Kasumi-1 (cell line): ENCODE measurements around the gene AGBL4.

Source experiments
- DNase-seq, 2 experiments: peaks; one replicate each; lab custom pipeline; 2025; lab: John Stamatoyannopoulos, UW

Gene AGBL4

DNA sequence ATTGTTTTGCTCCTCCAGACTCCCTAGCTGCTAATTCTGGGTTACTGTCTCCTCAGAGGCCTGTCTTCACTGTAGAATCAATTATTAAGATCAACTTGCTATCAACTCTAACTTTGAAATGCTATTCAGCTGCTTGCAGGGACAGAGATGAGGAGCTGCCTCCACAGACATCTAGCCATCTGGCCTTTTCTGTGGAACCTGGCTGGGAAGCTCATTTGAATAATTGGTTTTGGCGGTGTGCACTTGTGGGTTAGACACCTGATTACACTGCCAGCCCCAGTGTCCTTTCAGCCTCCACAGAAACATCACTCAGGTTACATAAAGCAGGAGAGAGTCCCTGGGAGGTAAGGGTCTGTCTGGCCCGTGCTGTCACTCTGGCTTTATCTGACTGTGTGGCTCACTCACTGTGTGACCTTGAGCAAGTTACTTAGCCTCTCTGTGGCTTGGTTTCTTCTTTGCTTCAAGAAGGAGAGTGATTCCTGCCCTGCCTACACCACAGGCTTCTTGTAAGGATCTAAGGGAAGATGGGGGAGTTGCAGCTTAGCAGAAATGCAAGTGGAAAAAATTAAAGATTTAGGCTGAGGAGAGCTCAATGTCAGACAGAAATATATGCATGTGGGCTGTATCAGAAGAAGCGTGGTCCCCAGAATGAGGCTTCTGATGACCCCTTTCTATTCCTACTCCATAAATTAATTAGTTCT, 1378.7 kb downstream of the AGBL4 start:
- no peak for DNase-seq

DNA sequence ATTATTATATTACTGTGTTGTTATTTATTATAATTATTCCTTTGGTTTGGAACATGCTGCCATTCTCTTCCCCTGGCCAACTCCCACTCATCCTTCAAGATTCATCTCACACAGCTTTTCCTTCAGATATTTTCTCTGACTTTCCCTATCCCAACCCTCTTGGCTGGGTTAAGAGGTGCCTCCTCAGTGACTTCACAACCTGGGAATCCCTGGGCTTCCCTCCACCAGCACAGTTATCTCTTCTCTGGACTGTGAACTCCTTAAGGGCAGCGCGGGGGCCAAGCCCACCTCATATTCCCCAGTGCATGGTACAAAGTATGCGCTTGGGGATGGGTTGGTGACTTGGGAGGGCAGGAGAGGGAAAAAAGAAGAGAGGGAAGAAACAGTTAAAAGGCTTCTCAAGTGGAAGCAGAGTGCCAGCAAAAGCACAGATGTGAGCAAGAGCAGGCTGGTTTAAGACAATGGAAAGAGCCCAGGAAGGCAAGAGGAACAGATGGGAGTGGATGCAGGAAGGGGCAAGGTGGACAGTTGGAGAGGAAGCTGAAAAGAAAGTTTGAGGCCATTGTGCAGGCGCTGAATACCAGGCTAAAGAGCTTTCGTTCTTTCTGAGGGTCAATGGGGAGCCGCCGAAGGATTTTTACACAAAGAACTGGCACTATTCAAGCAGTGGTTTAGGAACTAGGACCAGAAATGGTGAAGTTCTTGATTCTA, 1379.4 kb downstream of the AGBL4 start:
- no peak for DNase-seq

DNA sequence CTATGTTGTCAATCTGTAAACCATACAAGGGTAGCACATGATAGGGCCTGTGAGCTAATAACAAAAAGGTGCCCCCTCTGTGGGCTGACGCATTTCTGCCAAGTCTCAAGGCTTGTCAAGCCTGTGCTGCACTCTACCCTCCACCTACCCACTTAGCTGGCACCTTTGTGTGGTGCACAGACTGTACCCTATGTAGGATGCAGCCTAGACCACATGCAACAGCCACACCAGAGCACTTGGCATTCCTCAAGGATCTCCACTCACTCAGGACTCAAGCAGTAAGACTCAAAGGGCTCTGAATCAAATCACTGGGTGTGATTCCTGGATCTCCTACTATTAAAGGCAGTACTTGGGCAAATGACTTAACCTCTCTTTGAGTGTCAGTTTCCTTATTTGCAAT, 1380.6 kb downstream of the AGBL4 start:
- no peak for DNase-seq

- no peak for DNase-seq
Measured at GRCh38 chr1:48640836-48641492, 1382.8 kb downstream of the AGBL4 start.

DNA sequence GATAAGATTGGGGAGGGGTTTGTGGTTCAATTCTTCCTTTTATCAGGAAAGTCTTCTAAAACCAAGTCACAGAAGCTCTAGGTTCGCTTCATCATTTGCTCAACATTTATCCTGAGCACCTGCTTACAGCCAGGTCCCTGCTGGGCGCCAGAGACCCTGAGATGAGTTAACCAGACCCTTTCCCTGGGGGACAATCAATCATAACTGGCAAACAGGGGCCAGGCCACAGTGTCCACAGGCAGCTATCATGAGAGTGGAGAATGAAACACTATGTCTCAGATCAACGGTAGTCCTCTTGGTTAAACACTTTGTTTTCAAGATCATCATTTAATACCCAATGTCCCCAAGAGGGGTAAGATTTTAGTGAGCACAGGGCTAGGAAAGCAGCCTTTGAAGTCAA, 1393.9 kb downstream of the AGBL4 start:
- DNase-seq: no peak

DNA sequence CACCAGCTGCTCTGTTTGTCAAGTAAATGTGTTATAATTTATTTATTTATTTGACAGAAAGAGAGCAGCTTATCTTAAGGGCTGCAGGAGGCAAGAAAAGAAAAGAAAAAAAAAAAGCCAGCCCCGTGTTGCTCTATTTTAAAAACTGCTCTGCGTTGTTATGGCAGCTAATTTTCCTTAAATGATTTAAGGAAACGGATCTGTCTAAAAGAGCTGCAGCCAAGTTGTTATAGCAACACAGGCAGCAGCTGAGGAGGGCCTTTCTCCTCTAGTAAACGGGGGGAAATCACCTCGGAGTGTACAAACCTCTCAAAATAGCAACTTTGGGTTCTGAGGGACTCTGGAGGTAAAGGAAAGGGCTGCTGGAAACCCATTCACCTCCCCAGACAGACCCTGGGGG, 1396.3 kb downstream of the AGBL4 start:
- no peak for DNase-seq

- DNase-seq: no peak
Measured at GRCh38 chr1:48619539-48619938, 1404.2 kb downstream of the AGBL4 start.

DNA sequence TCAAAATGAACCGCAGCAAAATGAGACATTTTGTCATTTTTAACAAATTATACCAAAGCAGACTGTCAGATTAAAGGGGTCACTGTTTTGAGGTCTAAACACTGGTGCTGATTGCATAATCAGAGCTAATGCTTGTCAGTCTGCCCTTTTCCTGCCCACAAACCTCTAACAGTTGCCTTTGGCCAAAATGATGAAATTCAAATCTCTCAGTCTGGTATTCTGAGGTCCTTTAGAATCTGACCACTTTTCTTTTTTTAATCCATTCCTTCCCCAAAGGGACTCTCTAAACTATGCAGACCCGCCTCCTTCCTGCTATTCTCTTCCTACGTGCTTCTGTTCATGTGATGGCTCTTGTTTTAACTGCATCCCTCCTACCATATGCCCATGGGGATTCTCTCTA, 1406.5 kb downstream of the AGBL4 start:
- DNase-seq: no peak

- DNase-seq: no peak
Measured at GRCh38 chr1:48616710-48617109, 1407.0 kb downstream of the AGBL4 start.

GRCh38 chr1:48611841-48612240, 1411.9 kb downstream of the AGBL4 start:
- no peak for DNase-seq

DNA sequence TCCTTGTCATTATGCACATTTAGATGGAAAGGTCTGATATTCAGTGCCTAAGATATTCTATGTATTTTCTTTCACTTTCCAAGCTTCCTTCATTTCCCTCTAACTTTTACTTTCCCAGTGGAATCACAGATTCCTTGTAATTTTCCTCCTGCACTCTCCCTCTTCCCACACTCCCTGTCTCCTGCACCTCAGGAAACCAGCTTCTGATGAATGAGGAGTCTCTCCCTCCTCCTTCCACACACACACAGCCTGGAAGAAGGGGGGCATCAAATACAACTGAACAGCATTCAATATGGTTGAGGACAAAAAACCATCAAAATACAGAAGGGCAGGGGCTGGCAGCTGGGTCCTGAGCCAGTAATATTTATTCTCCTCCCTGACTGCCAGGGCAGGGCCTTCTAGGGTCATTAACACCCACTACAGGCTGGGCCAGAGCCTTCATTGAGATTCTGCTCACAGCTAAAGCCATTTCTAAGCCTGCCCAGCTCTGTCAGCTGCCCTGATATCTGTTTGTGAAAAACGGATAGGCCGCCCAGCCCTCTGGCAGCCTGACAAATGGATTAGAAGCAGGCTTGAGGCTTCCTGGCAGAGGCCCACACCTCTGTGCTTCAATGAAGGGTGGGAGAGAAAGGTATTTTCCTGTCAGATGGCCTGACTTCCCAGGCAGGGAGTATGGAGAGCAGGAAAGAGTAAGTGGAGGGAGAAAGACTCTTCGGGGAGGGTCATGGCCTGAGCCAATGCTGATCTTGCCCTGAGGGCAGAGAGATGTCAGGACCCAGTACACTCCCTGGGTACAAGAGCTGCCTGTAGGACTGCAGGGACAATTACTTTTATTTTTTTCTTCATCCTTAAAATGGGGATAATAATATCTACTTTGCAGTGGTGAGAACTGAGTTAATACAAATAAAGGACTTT, 1412.9 kb downstream of the AGBL4 start:
- no peak for DNase-seq

- no peak for DNase-seq
Measured at GRCh38 chr1:48608882-48609281, 1414.9 kb downstream of the AGBL4 start.

DNA sequence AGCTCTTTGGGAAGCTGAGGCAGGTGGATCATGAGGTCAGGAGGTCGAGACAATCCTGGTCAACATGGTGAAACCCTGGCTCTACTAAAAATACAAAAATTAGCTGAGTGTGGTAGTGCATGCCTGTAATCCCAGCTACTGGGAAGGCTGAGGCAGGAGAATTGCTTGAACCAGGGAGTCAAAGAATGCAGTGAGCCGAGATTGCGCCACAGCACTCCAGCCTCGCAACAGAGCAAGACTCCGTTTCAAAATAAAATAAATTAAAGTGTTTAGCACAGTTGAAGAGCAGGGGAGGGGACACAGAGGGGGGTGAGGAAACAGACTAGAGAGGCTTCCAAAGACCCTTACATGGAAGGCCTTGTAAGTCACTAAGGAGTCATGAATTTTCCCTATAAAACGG, 1420.5 kb downstream of the AGBL4 start:
- DNase-seq: no peak

GRCh38 chr1:48602349-48602748, 1421.4 kb downstream of the AGBL4 start:
- DNase-seq: no peak

DNA sequence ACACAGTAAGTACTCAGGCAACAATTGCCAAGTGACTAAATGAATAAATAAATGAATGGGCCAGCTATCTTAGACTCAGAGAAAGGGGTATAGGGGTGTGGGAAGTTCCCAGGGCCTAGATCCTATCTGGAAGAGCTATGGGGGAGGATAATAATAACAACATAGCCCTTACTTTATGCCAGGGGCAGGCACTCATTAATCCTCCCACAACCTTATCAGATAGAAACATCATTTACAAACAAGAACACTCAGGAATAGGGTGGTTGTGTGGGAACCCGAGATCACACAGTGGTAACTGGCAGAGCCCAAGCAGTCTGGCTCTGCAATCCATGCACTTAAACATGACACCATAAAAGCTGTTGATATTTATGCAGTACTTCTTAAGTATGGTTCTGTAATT, 1423.6 kb downstream of the AGBL4 start:
- DNase-seq: no peak

GRCh38 chr1:48597663-48598062, 1426.1 kb downstream of the AGBL4 start:
- DNase-seq: no peak

GRCh38 chr1:48596046-48596445, 1427.7 kb downstream of the AGBL4 start:
- DNase-seq: no peak

GRCh38 chr1:48595613-48596012, 1428.1 kb downstream of the AGBL4 start:
- DNase-seq: no peak

- no peak for DNase-seq
Measured at GRCh38 chr1:48592330-48592729, 1431.4 kb downstream of the AGBL4 start.

DNA sequence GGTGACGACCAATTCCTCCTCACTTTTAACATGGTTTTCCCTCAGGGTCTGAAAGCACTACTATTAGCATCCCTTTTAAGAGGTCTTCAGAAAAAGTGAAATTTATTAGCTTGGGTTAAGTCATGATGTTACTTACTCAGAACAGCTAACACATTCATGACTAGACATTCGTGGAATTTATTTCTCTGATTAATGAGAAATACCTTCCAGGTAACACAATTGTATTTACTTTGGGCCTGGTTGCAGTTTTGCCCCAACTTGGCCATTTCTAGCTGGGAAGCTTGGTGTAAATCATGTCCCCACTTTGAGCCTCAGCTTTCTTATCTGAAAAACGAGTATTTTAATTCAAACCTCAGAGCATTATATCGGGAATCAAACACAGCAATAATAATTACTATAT, 1432.6 kb downstream of the AGBL4 start:
- DNase-seq: no peak

DNA sequence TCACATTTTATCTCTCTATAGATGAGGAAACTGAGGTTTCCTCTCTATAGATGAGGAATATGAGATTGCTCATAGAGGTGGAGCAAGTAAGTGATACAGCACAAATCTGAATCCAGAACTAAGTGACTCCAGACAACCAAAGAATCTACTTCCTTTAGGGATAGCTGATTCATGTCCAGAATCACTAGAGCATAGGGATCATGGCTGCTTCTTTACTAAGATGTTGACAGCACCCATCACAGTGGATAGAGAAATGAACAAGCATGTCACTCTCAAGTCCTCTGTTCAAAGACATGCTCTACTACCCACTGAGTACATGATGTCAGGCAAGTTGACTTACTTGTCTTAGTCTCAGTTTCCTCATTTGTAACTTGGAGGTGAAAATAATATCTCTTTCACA, 1435.7 kb downstream of the AGBL4 start:
- no peak for DNase-seq

DNA sequence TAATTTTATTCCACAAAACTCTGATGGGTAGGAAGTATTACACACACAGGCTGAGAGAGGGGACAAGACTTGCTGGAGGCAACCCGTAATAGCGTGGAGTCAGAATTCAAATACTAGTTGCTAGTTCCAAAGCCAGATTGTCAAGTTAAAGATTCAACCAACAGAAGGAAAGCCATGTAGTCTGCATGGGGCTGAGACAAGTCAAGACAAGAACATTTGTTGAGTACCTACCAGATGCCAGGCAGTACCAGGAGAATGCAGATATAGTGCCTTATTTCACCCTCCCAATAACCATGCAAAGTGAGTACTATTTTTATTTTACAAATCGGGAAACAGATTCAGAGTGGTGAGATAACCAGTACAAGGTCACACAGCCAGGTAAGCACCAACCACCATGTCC, 1441.3 kb downstream of the AGBL4 start:
- DNase-seq: no peak
